NT2/D1 (cell line): ENCODE results near the gene PMM2.
"Not testable (repeated sequence)": the region's sequence is repeated elsewhere in the genome, so short reads cannot be mapped to it uniquely, and the experiment has no call there.

Source experiments
- SUZ12 ChIP-seq: IDR thresholded peaks from 2 replicates; pipeline ENCODE4 v1.6.1; 2011; ENCODE audit not compliant: insufficient read length, insufficient read depth; ENCODE audit errors: extremely low read depth
- ZNF274 ChIP-seq: IDR thresholded peaks from 2 replicates; pipeline ENCODE4 v1.6.1; 2011; ENCODE audit warnings: mild to moderate bottlenecking, low read depth, low read length

GRCh38 chr16:8786316-8786715, 11.3 kb upstream of the PMM2 start:
- TF ChIP-seq ZNF274, SUZ12: not testable (repeated sequence)
